ENCODE measurements around the gene EML6.

DNA sequence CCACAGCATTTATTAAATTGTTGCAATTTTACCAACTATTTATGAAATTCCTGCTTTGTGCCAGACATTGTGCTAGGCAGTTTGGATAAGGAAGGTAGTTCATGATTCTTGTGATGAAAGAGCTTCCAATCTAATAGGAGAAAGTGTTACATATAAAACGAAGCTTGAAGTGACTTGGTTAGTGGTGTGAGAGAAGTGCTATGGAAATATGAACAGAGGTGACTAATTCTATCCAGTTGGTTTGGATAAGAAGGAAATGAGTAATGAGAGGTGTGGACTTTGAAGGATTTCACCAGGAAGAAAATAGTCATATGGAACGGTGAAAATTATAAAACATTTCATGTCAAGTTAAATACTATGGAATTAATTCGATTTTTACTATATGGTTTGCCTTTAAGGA is 48.6 kb downstream of the EML6 start:
- TF ChIP-seq, protein P1, sequence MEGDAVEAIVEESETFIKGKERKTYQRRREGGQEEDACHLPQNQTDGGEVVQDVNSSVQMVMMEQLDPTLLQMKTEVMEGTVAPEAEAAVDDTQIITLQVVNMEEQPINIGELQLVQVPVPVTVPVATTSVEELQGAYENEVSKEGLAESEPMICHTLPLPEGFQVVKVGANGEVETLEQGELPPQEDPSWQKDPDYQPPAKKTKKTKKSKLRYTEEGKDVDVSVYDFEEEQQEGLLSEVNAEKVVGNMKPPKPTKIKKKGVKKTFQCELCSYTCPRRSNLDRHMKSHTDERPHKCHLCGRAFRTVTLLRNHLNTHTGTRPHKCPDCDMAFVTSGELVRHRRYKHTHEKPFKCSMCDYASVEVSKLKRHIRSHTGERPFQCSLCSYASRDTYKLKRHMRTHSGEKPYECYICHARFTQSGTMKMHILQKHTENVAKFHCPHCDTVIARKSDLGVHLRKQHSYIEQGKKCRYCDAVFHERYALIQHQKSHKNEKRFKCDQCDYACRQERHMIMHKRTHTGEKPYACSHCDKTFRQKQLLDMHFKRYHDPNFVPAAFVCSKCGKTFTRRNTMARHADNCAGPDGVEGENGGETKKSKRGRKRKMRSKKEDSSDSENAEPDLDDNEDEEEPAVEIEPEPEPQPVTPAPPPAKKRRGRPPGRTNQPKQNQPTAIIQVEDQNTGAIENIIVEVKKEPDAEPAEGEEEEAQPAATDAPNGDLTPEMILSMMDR (IDR thresholded peaks at IDR 0.05), result no peak
- no peak for TF ChIP-seq POLR2A (IDR thresholded peaks at IDR 0.05)
- no peak for TF ChIP-seq POLR2AphosphoS5 (IDR thresholded peaks at IDR 0.05)
